ENCODE measurements around the gene PDZRN4.

Gene PDZRN4

DNA sequence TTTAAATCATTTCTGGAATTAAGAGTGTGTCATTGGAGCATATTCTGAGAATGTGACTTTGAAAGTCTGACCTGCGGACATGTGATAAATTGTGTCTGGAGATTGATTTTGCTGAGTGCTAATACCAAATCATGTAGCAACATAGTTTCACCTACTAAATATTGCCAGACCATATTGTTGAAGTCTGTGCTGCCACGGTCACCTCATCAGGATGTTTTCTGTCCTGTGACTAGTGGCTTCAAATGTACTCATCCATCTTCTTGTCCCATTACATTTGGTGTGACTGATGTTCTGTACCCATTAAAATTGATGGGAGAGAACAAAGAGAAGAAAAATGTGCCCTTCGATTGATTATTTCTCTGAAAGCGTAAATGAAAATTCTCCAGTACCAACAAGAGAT is 265.3 kb downstream of the PDZRN4 start:
- Histone ChIP-seq H3K4me3 (ENCODE audit: low read depth, low read length) (no peak overlapping the region), H3K36me3 (ENCODE audit: insufficient read depth, low read length) (no peaks in the 10 kb centered on the region), H2AFZ (ENCODE audit: low read length, unreplicated experiment) (no peak overlapping the region), H3K4me1 (ENCODE audit: control insufficient read depth, insufficient read depth, low read length, unreplicated experiment) (no peaks in the 10 kb centered on the region), H3K27ac (ENCODE audit: low read depth, low read length) (no peak overlapping the region), H3K27me3 (ENCODE audit: insufficient read depth, low read length) (no peaks in the 10 kb centered on the region), H3K79me2 (ENCODE audit: control insufficient read depth, insufficient read depth, low read length, unreplicated experiment) (no peaks in the 10 kb centered on the region)

DNA sequence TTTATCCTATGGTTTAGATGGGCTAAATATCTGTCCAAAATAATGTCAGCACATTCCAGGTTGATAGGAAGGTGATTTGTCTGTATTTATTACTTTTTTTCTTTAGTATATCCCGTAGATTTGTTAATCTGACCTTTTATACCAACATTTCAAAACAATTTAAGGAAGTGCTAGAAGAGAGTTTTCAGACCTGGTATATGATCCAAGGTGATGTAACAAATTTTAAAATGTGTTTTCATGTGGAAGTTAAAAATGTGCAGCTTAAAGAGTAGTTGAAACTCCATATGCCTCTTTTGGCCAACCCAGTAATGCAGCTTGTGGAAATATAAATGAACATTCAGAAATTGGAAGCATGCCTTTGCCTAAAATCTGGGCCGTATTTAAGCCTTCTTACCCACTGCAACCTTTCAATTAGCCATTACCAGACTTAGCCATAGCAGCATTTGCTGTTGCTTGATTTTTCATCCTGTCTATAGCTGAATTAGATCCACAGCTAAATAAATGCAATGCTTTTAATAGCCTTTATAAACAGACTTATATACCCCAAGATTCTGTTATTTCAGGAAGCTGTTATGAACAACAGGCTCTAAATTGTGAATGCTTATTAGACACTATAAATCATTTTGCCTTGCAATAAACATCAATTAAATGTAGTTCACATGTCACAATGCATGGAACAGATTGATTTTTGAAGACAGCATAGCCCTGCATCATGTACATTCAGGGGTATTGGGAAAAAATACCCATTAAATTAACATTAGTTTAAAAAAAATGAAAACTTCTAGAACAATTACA is 271.2 kb downstream of the PDZRN4 start:
- no peaks in the 10 kb centered on the region for H3K79me2 ChIP-seq (ENCODE audit: control insufficient read depth, insufficient read depth, low read length, unreplicated experiment)
- H3K36me3 ChIP-seq (ENCODE audit: insufficient read depth, low read length) = no peaks in the 10 kb centered on the region
- H3K27ac ChIP-seq (ENCODE audit: low read depth, low read length) = no peak overlapping the region
- H3K4me1 ChIP-seq (ENCODE audit: control insufficient read depth, insufficient read depth, low read length, unreplicated experiment) = no peaks in the 10 kb centered on the region
- H3K4me3 ChIP-seq (ENCODE audit: low read depth, low read length) = no peak overlapping the region
- H3K27me3 ChIP-seq (ENCODE audit: insufficient read depth, low read length) = no peaks in the 10 kb centered on the region
- H2AFZ ChIP-seq (ENCODE audit: low read length, unreplicated experiment) = no peak overlapping the region

DNA sequence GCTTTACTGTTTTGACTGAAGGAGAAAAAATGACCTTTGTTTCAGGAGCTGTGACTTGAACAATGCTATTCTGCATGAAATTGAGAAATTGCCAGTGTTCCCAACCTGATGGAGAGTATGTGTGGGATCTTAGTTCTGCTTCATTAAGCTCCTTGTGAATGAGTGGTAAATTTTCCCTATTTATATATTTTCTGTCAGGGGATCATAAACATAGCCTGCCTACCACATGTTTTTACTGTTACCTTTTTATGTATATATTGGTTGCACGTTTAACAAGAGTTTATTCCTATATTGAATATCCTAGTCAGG is 271.7 kb downstream of the PDZRN4 start:
- Histone ChIP-seq H3K4me1 (ENCODE audit: control insufficient read depth, insufficient read depth, low read length, unreplicated experiment) (no peaks in the 10 kb centered on the region), H3K27ac (ENCODE audit: low read depth, low read length) (no peak overlapping the region), H3K79me2 (ENCODE audit: control insufficient read depth, insufficient read depth, low read length, unreplicated experiment) (no peaks in the 10 kb centered on the region), H2AFZ (ENCODE audit: low read length, unreplicated experiment) (no peak overlapping the region), H3K36me3 (ENCODE audit: insufficient read depth, low read length) (no peaks in the 10 kb centered on the region), H3K4me3 (ENCODE audit: low read depth, low read length) (no peak overlapping the region), H3K27me3 (ENCODE audit: insufficient read depth, low read length) (no peaks in the 10 kb centered on the region)

DNA sequence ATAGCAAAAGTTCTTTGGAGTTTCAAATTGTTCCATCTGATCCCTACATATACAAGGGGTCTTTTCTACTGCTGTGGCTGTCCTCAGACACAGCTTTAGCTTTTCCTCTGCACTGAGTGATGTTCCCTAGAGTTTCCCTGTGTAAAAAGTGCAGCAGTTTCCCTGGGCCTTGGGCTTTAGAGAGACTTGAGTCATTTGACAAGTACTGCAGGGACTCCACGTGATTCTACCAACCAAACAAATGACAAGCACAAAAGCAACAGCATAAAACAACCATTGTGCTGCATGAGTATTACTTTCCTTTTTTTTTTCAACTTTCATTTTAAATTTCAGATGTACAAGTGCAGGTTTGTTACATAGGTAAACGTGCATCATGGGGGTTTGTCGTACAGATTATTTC is 272.8 kb downstream of the PDZRN4 start:
- H2AFZ ChIP-seq (ENCODE audit: low read length, unreplicated experiment) = no peak overlapping the region

DNA sequence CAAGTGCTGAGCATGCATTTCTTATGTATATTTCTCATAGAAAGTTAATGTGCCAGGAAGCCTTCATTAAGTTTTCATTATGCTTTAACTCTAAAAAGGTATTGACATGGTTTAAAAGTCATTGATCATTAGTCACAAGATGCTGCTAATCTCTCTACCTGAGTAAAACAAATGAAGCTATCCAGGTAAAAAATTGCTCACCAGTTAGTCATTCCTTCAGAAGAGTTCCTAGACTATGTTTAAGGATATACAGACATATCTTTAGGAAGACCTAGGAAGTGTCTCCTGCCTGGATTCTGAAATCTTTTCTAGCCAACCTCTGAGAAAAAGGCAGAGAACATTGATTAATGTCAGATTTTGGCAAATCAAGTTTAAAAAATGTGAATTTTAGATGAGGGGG is 274.2 kb downstream of the PDZRN4 start:
- H3K4me3 ChIP-seq (ENCODE audit: low read depth, low read length) = no peak overlapping the region
- H3K27ac ChIP-seq (ENCODE audit: low read depth, low read length) = no peak overlapping the region
- no peaks in the 10 kb centered on the region for H3K79me2 ChIP-seq (ENCODE audit: control insufficient read depth, insufficient read depth, low read length, unreplicated experiment)
- no peak overlapping the region for H2AFZ ChIP-seq (ENCODE audit: low read length, unreplicated experiment)
- H3K4me1 ChIP-seq (ENCODE audit: control insufficient read depth, insufficient read depth, low read length, unreplicated experiment) = no peaks in the 10 kb centered on the region
- H3K27me3 ChIP-seq (ENCODE audit: insufficient read depth, low read length) = no peaks in the 10 kb centered on the region
- no peaks in the 10 kb centered on the region for H3K36me3 ChIP-seq (ENCODE audit: insufficient read depth, low read length)

More for the DNA sequence above, 272.8 kb downstream of the PDZRN4 start:
- H3K36me3 ChIP-seq (ENCODE audit: insufficient read depth, low read length) = no peaks in the 10 kb centered on the region
- no peak overlapping the region for H3K4me3 ChIP-seq (ENCODE audit: low read depth, low read length)
- no peaks in the 10 kb centered on the region for H3K4me1 ChIP-seq (ENCODE audit: control insufficient read depth, insufficient read depth, low read length, unreplicated experiment)
- no peaks in the 10 kb centered on the region for H3K27me3 ChIP-seq (ENCODE audit: insufficient read depth, low read length)
- no peak overlapping the region for H3K27ac ChIP-seq (ENCODE audit: low read depth, low read length)
- no peaks in the 10 kb centered on the region for H3K79me2 ChIP-seq (ENCODE audit: control insufficient read depth, insufficient read depth, low read length, unreplicated experiment)

DNA sequence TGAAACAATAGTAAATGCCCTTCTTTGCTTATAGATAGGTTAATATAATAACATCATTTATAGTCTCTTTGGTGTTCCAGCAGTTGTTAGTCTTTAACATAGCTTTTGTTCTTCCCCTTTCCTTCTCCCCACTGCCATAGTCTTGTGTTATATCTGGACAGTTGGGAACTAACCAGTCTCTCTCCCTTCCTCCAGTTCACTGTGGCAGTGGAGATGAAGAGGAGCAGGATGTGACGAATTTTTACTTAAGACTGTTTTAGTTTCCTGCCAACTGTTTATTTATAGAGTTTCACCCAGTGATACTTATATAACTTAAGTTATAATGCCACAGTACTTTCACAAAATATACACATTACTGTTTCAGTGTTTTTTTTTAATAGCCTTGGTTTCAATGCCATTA is 277.4 kb downstream of the PDZRN4 start:
- H3K4me3 ChIP-seq (ENCODE audit: low read depth, low read length) = no peak overlapping the region
- no peaks in the 10 kb centered on the region for H3K79me2 ChIP-seq (ENCODE audit: control insufficient read depth, insufficient read depth, low read length, unreplicated experiment)
- no peaks in the 10 kb centered on the region for H3K36me3 ChIP-seq (ENCODE audit: insufficient read depth, low read length)
- H3K27me3 ChIP-seq (ENCODE audit: insufficient read depth, low read length) = no peaks in the 10 kb centered on the region
- no peak overlapping the region for H3K27ac ChIP-seq (ENCODE audit: low read depth, low read length)
- H2AFZ ChIP-seq (ENCODE audit: low read length, unreplicated experiment) = no peak overlapping the region
- H3K4me1 ChIP-seq (ENCODE audit: control insufficient read depth, insufficient read depth, low read length, unreplicated experiment) = no peaks in the 10 kb centered on the region

DNA sequence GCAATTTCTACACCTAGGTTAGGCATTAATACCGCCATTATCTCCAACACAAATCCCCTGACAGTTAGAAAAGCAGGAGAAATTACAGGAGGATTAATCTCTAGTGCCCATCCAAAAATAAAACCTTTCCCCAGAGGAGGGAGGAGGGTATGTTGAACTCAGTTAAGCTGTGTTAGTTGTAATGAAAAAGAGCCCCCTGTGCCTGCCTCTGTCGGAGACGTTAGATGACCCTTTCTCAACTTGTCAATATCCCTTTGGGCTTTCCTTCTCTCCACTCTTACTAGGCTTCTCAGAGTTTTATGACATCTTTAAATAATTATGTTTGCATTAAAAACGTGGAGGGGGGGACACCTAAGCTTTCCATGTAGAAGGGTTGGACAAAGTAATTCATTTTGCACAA is 278.2 kb downstream of the PDZRN4 start:
- H3K27me3 ChIP-seq (ENCODE audit: insufficient read depth, low read length) = no peaks in the 10 kb centered on the region
- H3K27ac ChIP-seq (ENCODE audit: low read depth, low read length) = no peak overlapping the region
- H2AFZ ChIP-seq (ENCODE audit: low read length, unreplicated experiment) = no peak overlapping the region
- H3K79me2 ChIP-seq (ENCODE audit: control insufficient read depth, insufficient read depth, low read length, unreplicated experiment) = no peaks in the 10 kb centered on the region
- H3K4me3 ChIP-seq (ENCODE audit: low read depth, low read length) = no peak overlapping the region
- no peaks in the 10 kb centered on the region for H3K4me1 ChIP-seq (ENCODE audit: control insufficient read depth, insufficient read depth, low read length, unreplicated experiment)
- H3K36me3 ChIP-seq (ENCODE audit: insufficient read depth, low read length) = no peaks in the 10 kb centered on the region

DNA sequence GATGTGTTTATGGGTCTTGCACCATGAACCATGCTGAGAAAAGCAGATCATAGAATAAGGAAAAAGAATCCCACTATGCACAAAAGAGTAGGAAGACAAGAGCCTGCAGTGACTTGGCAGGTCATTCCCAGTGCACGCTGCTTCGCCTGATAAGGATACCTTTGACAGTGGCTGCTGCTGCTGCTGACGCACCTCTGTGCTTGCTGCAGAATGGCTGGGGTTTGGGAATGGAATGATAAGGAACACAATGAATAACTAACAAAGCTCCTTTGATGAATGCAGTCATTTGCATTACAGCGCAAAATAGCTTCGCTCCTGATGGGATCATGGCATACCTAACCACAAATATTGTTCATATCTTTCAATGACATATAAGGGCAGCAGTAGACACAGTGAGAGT is 278.7 kb downstream of the PDZRN4 start:
- no peak overlapping the region for H3K4me3 ChIP-seq (ENCODE audit: low read depth, low read length)
- no peak overlapping the region for H2AFZ ChIP-seq (ENCODE audit: low read length, unreplicated experiment)
- no peaks in the 10 kb centered on the region for H3K36me3 ChIP-seq (ENCODE audit: insufficient read depth, low read length)
- no peaks in the 10 kb centered on the region for H3K4me1 ChIP-seq (ENCODE audit: control insufficient read depth, insufficient read depth, low read length, unreplicated experiment)
- no peak overlapping the region for H3K27ac ChIP-seq (ENCODE audit: low read depth, low read length)
- H3K27me3 ChIP-seq (ENCODE audit: insufficient read depth, low read length) = no peaks in the 10 kb centered on the region
- no peaks in the 10 kb centered on the region for H3K79me2 ChIP-seq (ENCODE audit: control insufficient read depth, insufficient read depth, low read length, unreplicated experiment)

DNA sequence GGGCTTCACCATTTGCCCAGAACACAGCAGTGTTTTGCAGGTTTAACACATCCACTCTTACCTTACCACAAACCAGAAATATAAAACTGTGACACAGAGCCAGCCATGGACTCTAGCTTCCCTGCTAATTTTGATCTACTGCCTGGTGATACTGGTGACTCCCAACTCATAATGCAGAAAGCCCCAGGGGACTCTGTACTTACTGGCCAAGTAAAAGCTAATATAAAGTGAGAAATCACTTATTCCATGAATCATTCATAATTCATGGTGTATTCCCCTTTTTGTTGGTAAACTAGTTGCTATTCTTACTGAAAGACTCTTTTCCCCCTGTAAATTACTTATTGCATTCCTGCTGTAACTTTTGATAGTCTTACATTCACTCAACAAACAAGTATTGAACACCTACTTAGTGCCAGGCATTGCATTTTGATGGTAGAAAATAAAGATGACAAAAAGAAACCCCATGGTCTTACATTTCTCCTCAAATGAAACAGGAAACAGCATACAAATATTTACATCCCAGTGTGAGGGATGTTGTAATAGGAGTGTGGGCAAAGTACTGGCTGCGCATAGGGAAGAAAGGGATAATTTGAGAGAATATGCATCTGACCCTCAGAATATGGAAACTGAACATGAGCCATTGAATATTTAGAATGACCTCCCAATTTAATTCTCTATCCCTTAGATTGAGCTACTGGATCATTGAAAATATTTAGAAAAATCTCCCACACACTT is 279.6 kb downstream of the PDZRN4 start:
- Histone ChIP-seq H2AFZ (ENCODE audit: low read length, unreplicated experiment) (no peak overlapping the region), H3K4me1 (ENCODE audit: control insufficient read depth, insufficient read depth, low read length, unreplicated experiment) (no peaks in the 10 kb centered on the region), H3K27ac (ENCODE audit: low read depth, low read length) (no peak overlapping the region), H3K79me2 (ENCODE audit: control insufficient read depth, insufficient read depth, low read length, unreplicated experiment) (no peaks in the 10 kb centered on the region), H3K4me3 (ENCODE audit: low read depth, low read length) (no peak overlapping the region), H3K27me3 (ENCODE audit: insufficient read depth, low read length) (no peaks in the 10 kb centered on the region), H3K36me3 (ENCODE audit: insufficient read depth, low read length) (no peaks in the 10 kb centered on the region)

DNA sequence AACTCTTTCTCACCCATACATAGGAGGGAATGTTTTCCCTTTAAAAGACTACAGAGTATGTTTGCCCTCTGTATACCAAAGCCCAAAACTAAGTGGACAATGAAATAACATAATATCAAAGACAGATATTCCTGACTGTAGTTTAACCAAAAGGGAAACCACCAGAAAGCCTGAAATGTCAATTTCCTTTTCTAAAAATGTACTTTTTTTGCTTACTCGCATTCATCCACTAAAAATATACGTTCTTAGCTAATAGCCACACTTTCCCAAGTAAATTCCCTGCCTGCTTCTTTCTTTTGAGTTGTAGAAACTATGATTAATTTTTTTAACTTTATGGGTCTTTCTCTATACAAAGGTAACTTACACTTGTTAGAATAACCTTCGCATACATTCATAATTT is 280.2 kb downstream of the PDZRN4 start:
- Histone ChIP-seq H2AFZ (ENCODE audit: low read length, unreplicated experiment) (no peak overlapping the region), H3K27me3 (ENCODE audit: insufficient read depth, low read length) (no peaks in the 10 kb centered on the region), H3K4me1 (ENCODE audit: control insufficient read depth, insufficient read depth, low read length, unreplicated experiment) (no peaks in the 10 kb centered on the region), H3K27ac (ENCODE audit: low read depth, low read length) (no peak overlapping the region), H3K36me3 (ENCODE audit: insufficient read depth, low read length) (no peaks in the 10 kb centered on the region), H3K79me2 (ENCODE audit: control insufficient read depth, insufficient read depth, low read length, unreplicated experiment) (no peaks in the 10 kb centered on the region), H3K4me3 (ENCODE audit: low read depth, low read length) (no peak overlapping the region)

DNA sequence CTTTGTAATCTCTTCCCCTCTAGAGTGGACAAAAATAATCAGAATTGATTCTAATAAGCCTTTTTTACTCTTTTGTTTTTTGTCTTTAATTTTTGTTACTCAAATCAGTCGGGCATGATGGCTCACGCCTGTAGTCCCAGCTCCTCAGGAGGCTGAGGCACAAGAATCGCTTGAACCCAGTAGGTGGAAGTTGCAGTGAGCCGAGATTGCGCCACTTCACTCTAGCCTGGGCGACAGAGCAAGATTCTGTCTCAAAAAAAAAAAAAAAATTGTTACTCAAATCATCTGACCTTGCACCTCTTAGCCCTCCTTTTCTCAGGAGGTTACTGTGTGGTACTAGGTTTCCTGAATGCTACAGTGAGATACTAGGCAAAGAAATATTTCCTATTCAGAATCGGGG is 280.6 kb downstream of the PDZRN4 start:
- Histone ChIP-seq H2AFZ (ENCODE audit: low read length, unreplicated experiment) (no peak overlapping the region), H3K4me3 (ENCODE audit: low read depth, low read length) (no peak overlapping the region), H3K4me1 (ENCODE audit: control insufficient read depth, insufficient read depth, low read length, unreplicated experiment) (no peaks in the 10 kb centered on the region), H3K27me3 (ENCODE audit: insufficient read depth, low read length) (no peaks in the 10 kb centered on the region), H3K36me3 (ENCODE audit: insufficient read depth, low read length) (no peaks in the 10 kb centered on the region), H3K27ac (ENCODE audit: low read depth, low read length) (no peak overlapping the region), H3K79me2 (ENCODE audit: control insufficient read depth, insufficient read depth, low read length, unreplicated experiment) (no peaks in the 10 kb centered on the region)

Data from ACC112 (cell line).